Embryonic facial prominence (tissue), 1 donor: Measurements from ENCODE around the gene KCNH2.

Source experiments
- DNase-seq: peaks from one replicate; pipeline ENCODE4 v3.0.0-alpha.2; 2016; ENCODE audit errors: extremely low spot score

Gene KCNH2

DNA sequence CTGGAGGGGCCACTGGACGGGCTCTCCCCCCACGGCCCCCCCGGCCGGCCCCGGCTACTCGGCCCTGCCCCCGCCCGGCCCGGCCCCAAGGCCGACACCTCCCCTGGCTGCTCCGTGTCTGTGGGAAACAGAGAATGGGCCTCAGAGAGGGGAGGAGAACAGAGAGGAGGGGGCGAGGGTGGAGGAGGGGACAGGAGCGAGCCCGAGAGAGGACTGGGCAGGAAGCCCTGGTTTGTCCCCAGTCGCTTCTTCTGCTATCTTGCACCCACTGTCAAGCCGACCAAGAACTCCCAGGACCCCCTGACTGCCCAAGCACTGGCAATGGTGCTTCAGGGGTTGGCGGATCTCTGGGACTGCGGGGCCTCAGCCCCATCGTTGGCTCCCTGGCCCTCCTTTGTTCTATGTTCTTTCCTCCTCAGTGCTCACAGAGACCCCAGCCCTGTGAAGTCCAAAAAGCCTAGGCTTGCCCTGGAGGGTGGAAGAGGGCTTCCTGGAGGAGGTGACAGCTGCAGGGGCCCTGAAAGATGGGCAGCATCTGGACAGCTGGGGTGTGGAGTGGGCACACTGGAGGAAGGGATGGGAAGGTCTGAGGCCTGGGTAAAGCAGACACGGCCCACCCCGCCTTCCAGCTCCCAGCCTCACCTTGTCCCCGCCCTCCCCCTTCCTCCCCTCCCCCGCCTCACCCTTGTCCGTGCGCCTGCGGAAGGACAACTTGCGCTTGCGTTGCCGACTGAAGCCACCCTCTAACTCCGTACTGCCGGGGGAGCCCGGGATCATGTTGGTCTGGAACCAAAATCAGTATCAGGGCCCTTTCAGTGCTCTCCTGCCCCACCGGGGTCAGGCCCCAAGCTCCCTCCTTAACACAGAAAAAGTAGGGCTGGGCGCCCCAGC is 30.1 kb downstream of the KCNH2 start:
- no peak for DNase-seq

DNA sequence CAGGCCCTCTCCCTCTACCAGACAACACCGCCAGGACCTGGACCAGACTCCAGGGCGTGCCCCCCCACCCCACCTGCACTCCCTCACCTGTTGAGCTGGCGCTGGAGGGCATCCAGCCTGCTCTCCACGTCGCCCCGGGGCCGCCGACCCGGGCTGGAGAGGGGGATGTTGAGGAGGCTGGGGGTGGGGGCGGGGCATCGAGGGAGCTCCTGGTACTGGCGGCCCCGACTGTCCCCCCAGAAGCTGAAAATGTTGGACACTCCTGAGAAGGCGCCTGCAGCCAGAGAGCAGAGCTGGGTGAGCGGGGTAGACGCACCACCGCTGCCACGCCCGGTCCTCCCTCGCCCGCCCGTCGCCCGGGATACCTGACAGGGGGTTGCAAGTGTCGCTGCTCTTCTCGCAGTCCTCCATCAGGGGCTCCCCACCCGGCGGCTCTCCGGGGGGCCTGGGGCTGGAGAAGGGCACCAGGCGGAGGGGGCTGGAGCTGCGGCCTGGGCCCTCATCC is 30.8 kb downstream of the KCNH2 start:
- no peak for DNase-seq

DNA sequence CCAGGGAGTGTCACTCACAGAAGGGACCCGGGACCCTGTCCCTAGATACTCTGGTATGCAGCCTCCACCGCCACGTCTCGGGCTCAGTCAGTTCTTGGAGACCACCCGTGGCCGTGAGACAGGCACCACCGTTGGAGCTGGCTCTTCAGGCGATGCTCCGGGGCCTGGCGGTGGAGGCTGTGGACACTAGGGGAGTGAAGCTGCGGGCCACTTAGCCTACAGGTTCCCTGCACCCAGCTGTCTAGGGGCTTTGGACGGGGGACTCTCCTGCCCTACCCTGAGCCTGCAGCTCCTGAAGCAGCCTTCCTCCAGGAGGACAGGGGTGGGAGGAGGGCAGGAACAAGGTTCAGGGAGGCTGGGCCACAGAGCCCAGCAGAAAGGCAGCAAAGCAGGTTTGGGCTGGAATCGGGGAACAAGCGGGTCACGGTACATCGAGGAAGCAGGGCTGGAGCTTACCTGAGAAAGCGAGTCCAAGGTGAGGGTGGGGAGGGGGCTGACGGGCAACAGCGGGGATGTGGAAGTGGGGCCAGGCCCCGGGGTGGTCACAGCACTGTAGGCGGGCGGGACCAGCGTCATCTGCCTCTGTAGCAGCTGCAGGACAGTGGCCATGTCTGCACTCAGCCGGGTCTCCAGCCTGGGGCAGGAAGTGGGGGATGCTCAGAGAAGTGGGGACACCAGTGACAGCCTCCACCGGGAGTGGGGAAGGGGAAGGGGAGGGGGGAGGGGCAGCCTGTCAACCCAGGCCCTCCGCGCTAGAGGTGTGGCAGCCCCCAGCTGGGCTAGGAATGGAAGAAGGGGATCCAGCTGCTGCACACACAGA is 31.5 kb downstream of the KCNH2 start:
- DNase-seq: no peak

GRCh38 chr7:150945853-150946420 is 32.2 kb downstream of the KCNH2 start:
- DNase-seq: no peak

- no peak for DNase-seq
Measured at GRCh38 chr7:150945171-150945852, 32.8 kb downstream of the KCNH2 start.

DNA sequence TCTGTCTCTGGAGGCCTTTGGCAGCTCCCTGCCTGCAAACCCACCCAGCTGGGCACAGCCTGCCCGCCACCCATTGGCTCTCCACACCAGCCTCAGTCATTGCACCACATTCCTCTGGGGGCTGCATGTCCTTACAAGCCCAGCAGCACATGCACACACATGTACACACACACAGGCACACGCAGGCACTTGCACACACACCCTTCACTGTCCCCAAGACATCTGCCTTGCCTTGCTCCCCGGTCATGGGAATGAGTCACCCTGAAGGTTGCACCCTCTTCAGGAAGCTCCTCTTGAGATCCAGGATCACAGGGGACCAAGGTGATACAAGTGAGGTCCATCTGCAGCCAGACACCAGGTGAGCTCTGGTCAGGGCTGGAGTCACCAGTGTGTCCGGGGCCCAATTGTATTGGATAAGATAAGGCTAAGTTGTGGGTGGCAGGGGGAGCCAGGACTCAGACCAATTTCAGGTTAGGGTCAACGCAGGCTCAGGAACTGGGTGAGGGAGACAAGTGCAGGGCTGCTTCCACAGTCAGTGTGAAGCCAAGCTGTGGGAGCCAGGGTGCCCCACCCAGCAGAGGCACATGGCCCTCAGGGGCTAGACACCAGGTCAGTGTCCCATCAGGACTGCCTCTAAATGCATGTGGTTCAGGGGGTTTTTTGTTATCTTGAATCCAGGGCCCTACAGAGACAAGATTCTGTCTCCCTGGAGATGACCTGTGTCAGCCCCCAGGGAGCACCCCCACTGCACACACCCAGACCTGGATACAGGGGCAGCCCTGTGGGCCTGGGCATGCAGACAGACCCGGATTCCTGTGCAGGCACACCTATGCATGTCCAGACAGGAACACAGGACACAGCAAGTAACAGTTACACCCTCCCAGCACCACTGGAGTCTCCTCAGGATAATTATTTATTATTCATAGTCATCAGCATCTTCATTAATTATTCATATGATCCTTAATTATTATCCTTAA is 33.8 kb downstream of the KCNH2 start:
- DNase-seq: no peak

DNA sequence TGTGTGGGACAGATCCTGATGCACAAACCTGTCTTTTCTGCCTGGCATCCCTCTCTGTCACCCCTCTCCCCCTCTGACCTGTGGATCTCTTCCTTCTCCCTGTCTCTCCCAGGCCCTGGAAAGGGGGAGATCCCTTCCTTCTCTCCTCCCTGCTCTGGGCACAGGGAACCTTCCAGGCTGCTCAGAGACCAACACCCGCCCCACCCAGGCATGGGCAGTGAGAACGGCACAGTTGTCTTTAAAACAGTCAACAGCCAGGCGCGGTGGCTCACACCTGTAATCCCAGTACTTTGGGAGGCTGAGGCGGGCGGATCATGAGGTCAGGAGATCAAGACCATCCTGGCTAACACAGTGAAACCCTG is 34.7 kb downstream of the KCNH2 start:
- DNase-seq: no peak

DNA sequence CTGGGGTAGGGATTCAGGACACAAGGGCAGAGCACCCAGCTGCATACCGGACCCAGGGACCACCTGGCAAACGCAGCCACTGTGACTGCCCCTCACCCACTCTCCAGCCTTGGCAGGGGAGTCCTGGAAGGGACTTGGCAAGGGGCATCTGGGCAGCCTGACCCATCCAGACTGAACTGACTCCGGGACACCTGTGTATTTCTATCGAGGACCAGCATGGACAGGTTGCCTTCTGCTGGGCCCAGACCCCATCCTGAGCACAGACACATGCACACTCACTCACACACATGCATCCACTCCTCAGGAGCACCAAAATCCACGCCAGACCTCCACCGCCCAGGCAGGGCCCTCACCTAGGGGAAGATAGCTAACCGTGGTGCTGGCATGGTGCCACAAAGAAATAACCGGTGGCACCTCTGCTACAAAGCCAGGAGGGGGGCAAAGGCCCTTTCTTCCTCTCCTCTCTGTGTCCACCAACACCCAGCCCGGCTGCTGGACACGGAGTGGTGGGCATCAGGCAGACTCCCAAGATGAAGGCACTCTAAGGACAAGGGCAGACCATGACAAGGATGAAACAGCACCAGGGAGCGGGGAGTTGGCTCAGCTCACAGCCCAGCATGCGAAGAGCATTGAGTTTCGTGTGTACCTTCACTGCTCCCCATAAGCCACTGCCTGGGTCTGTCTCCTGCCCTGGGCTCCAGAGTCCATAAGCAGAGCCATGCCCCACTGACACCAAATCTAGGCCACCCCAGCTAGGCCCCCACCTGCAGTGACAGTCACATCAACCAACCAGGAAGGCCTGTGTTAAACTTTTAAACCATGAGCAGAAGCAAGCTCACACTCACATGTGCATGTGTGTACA is 35.3 kb downstream of the KCNH2 start:
- DNase-seq: no peak

DNA sequence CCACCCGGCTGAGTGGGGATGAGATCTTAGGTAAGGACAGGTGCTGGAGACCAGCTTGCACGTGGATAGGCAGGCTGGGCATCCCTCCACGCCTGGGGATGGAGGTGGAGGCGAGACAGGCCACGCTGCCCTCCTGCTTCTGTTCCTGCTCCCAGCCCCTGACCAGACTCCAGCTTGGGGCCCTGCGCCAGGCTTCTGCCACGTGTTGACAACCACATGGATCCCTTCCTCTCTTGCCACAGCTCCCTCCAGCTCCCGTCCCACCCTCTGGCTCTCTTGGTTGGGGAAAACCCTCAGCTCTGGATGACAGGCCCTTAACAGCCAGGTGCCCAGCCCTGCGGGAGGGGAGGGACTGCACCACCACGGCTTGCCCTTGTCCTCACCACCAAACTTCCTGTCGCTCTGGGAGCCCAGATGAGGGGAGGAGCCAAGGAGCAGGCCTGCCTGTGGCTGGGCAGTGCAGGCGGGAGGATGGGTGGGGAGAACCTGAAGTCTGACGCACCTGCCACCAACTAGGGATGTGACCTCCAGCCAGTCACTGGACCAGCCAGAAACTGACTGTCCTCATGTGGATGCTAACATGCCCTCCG is 36.0 kb downstream of the KCNH2 start:
- no peak for DNase-seq

GRCh38 chr7:150941351-150942000 is 36.6 kb downstream of the KCNH2 start:
- DNase-seq: no peak

- DNase-seq: no peak
Measured at GRCh38 chr7:150940431-150941102, 37.6 kb downstream of the KCNH2 start.

DNA sequence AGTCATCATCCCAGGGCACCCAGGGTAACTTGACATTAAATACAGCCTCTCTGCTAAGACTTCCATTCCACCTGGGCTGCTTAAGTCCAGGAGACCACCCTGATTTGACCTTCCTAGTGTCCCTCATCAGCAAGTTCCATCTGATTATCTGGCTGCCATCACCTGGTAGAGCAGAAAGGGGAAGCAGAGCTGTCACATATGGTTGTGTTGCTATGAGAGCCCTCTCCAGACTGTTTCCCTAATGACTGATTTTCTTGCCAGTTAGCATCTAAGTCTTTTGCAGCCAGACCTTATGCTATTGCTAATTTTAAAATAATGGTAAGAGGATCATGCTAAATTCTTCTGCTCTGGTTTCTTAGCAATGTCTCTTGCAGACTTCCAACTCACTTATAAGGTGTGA is 38.7 kb downstream of the KCNH2 start:
- no peak for DNase-seq

DNA sequence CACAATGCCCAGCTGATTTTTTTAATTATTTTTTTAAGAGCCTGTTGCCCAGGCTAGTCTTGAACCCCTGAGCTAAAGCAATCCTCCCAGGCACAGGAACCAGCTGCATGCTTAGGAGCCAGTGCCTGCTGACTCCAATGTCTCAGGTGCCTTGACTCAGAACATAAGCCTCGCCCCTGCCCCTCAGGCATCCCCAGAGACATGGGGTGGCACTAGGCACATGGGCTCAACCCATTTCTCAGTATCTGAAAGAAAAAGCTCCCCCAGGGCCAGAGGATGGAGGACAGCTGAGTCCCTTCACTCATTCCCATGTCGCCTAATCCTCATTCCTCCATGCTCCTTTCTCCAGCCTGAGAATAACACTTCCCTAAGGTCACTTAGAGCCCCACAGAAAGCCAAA is 39.1 kb downstream of the KCNH2 start:
- no peak for DNase-seq

GRCh38 chr7:150938566-150938965 is 39.6 kb downstream of the KCNH2 start:
- no peak for DNase-seq

DNA sequence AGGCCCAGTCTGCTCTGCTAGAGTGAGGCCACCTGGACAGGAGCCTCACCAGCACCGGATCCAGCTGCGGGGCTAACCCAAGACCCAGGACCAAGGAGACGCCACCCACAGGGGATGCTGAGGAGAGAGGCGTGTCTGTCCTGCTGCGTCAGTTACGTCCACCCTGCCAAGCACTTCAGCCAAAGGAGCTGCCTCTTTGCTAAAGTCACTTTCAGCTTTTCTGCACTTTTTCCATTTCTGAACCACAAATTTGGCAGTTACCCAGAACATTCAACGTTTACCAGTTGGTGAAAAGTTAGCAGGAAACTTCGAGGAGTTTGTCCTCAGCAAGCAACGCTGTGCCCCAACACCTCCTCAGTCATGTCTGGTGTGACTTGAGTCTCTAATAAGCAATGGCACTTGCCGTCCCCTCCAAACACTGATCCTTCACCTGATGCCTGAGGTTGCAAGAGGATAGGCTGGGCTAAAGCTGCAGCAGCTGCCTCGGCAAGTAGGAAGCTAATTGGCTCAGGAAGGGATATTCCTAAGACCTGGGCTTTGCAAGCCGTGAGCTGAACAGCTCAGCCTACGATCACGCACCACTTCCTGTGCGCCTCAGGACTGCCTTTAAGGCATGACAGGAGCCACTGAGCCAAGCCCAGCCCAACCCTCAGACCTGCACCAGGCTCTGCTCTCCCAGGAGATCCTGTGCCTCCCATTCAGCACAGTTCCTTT is 40.1 kb downstream of the KCNH2 start:
- no peak for DNase-seq

- no peak for DNase-seq
Measured at GRCh38 chr7:150936018-150936417, 42.1 kb downstream of the KCNH2 start.

GRCh38 chr7:150935149-150935548 is 43.0 kb downstream of the KCNH2 start:
- no peak for DNase-seq
